HepG2 (cell line): ENCODE results near the gene FUT3. TPM values are rescaled to one million over a fixed set of nuclear protein-coding genes. Genes with fewer than 3 reads are reported as not detected.
A peak's percentile ranks its signal among the peaks of the same experiment; 100 is the strongest.

ENCODE experiments used
- ATF7 ChIP-seq, 2 experiments: fragments of 450-650 bp in 1 of 2; sonication (generic) in 1 of 2; formaldehyde crosslinking in 1 of 2; IDR thresholded peaks; 2 replicates each; pipeline versions ENCODE4 v1.4.0 to v1.6.1; 2016 to 2020; ENCODE audit warnings: antibody characterized with exemption in 1 of 2, mild to moderate bottlenecking in 1 of 2, missing genetic modification reagents in 1 of 2
- ELK4 ChIP-seq: sonication (generic); formaldehyde crosslinking; IDR thresholded peaks from 2 replicates; pipeline ENCODE4 v1.9.0; 2021; ENCODE audit warnings: missing genetic modification reagents, borderline replicate concordance
- ETV5 ChIP-seq: IDR thresholded peaks from 2 replicates; pipeline ENCODE4 v1.6.1; 2018; ENCODE audit warnings: missing biosample characterization, missing genetic modification reagents, inconsistent platforms, borderline replicate concordance
- GATAD2A ChIP-seq: IDR thresholded peaks from 2 replicates; pipeline ENCODE4 v1.6.1; 2016
- GLI4 ChIP-seq: sonication (generic); formaldehyde crosslinking; IDR thresholded peaks from 2 replicates; pipeline ENCODE4 v1.5.1; 2020; ENCODE audit warnings: missing genetic modification reagents, mild to moderate bottlenecking, moderate library complexity, borderline replicate concordance
- KDM4B ChIP-seq: sonication (generic); formaldehyde crosslinking; IDR thresholded peaks from 2 replicates; pipeline ENCODE4 v1.4.0; 2020; ENCODE audit warnings: missing genetic modification reagents
- KLF15 ChIP-seq: sonication (generic); formaldehyde crosslinking; IDR thresholded peaks from 2 replicates; pipeline ENCODE4 v1.8.1; 2023; ENCODE audit warnings: borderline replicate concordance, mild to moderate bottlenecking, inconsistent platforms, missing genetic modification reagents, mixed read lengths
- MYNN ChIP-seq: sonication (generic); formaldehyde crosslinking; IDR thresholded peaks from 2 replicates; pipeline ENCODE4 v1.4.0; 2020; ENCODE audit warnings: mild to moderate bottlenecking, low read depth, missing genetic modification reagents
- PBX2 ChIP-seq: IDR thresholded peaks from 2 replicates; pipeline ENCODE4 v1.6.1; 2016; ENCODE audit warnings: control low read depth
- POLR2AphosphoS2 ChIP-seq: IDR thresholded peaks from 2 replicates; pipeline ENCODE4 v1.6.1; 2011; ENCODE audit warnings: low read depth, low read length, improper control_type of control experiment
- RAD21 ChIP-seq: fragments of 450-650 bp; formaldehyde crosslinking; IDR thresholded peaks from 2 replicates; pipeline ENCODE4 v1.5.0; 2020; ENCODE audit warnings: mild to moderate bottlenecking
- SATB2 ChIP-seq: sonication (generic); formaldehyde crosslinking; IDR thresholded peaks from 2 replicates; pipeline ENCODE4 v1.5.0; 2020; ENCODE audit warnings: missing genetic modification reagents
- SIN3A ChIP-seq: IDR thresholded peaks from 2 replicates; pipeline ENCODE4 v1.6.1; 2011; ENCODE audit warnings: low read depth, mild to moderate bottlenecking, control low read depth, low read length, borderline replicate concordance
- SMAD1 ChIP-seq: sonication (generic); formaldehyde crosslinking; IDR thresholded peaks from 2 replicates; pipeline ENCODE4 v1.4.0; 2020; ENCODE audit warnings: missing genetic modification reagents, low read depth, mild to moderate bottlenecking, borderline replicate concordance
- SP4 ChIP-seq: sonication (generic); formaldehyde crosslinking; IDR thresholded peaks from 2 replicates; pipeline ENCODE4 v1.8.1; 2023; ENCODE audit warnings: mild to moderate bottlenecking, missing genetic modification reagents
- SP5 ChIP-seq: IDR thresholded peaks from 2 replicates; pipeline ENCODE4 v1.6.1; 2016; ENCODE audit warnings: low read depth, borderline replicate concordance
- TBX3 ChIP-seq: fragments of 450-650 bp; IDR thresholded peaks from 2 replicates; pipeline ENCODE4 v1.6.1; 2017; ENCODE audit warnings: antibody characterized with exemption, mild to moderate bottlenecking, inconsistent platforms, borderline replicate concordance
- TRIM22 ChIP-seq: fragments of 450-650 bp; IDR thresholded peaks from 2 replicates; pipeline ENCODE4 v1.6.1; 2017
- ZBTB1 ChIP-seq: sonication (generic); formaldehyde crosslinking; IDR thresholded peaks from 2 replicates; pipeline ENCODE4 v1.4.0; 2020; ENCODE audit warnings: missing genetic modification reagents, borderline replicate concordance
- ZFP82 ChIP-seq: sonication (generic); formaldehyde crosslinking; IDR thresholded peaks from 2 replicates; pipeline ENCODE4 v1.5.1; 2020; ENCODE audit warnings: mild to moderate bottlenecking, missing genetic modification reagents, borderline replicate concordance
- ZFY ChIP-seq: sonication (generic); formaldehyde crosslinking; IDR thresholded peaks from 2 replicates; pipeline ENCODE4 v1.4.0; 2020; ENCODE audit warnings: missing genetic modification reagents
- ZNF235 ChIP-seq: sonication (generic); formaldehyde crosslinking; IDR thresholded peaks from 2 replicates; pipeline ENCODE4 v1.8.1; 2023; ENCODE audit warnings: mild to moderate bottlenecking, missing genetic modification reagents, borderline replicate concordance
- ZNF333 ChIP-seq: sonication (generic); formaldehyde crosslinking; IDR thresholded peaks from 2 replicates; pipeline ENCODE4 v1.4.0; 2020; ENCODE audit warnings: mild to moderate bottlenecking, missing genetic modification reagents, borderline replicate concordance
- ZNF33B ChIP-seq: sonication (generic); formaldehyde crosslinking; IDR thresholded peaks from 2 replicates; pipeline ENCODE4 v1.5.1; 2020; ENCODE audit warnings: mild to moderate bottlenecking, missing genetic modification reagents
- ZNF724P ChIP-seq: sonication (generic); formaldehyde crosslinking; IDR thresholded peaks from 2 replicates; pipeline ENCODE4 v1.8.0; 2022; ENCODE audit warnings: missing genetic modification reagents, borderline replicate concordance
- ZNF792 ChIP-seq: IDR thresholded peaks from 2 replicates; pipeline ENCODE4 v1.6.1; 2016
- ZNF839 ChIP-seq: sonication (generic); formaldehyde crosslinking; IDR thresholded peaks from 2 replicates; pipeline ENCODE4 v1.4.0; 2020; ENCODE audit warnings: missing genetic modification reagents, mild to moderate bottlenecking, borderline replicate concordance
- polyA plus RNA-seq, 8 experiments: library from polyadenylated mRNA; depleted of rRNA in 3 of 8; stranded (reverse) in 7 of 8; unstranded in 1 of 8; fragments of >200 nt; fragmentation: Illumina TruSeq in 4 of 8; extraction: Trizol in 4 of 8; gene quantifications; 2 replicates each; pipeline versions ENCODE4 v1.2.1 to v1.2.3, GENCODE V29; 2011 to 2016; ENCODE audit warnings: low read depth in 4 of 8, missing spikeins in 1 of 8, mixed read lengths in 1 of 8; ENCODE audit not compliant: insufficient read depth in 1 of 8
- total RNA-seq, 5 experiments: library from RNA; depleted of rRNA; stranded (reverse); fragments of >200 nt; fragmentation: Illumina TruSeq; extraction: Trizol; gene quantifications; 2 replicates each; pipeline ENCODE4 v1.2.3, GENCODE V29; 2016; ENCODE audit warnings: low read depth in 1 of 5

The FUT3 gene
- total and polyA plus RNA-seq, 2 of the 13 experiments (the other 11 are each of a cell fraction or from before 2014, with no cell fraction given) = 0.53 to 1.1 TPM

- TF ChIP-seq ELK4 (CRISPR knock-in tag) (no peak), ZFY (peak; percentile 81), ZNF235 (CRISPR knock-in tag) (peak; percentile 87; the same call in 1 of the 2 replicates), GLI4 (CRISPR knock-in tag) (peak; percentile 80; the same call in 1 of the 2 replicates), RAD21 (CRISPR knock-in tag) (peak; percentile 8; the same call in 1 of the 2 replicates), SP4 (CRISPR knock-in tag) (peak; percentile 89), SATB2 (peak; percentile 19; the same call in 1 of the 2 replicates), ZNF33B (peak; percentile 95; the same call in 1 of the 2 replicates), SIN3A (peak; percentile 69; the same call in 1 of the 2 replicates), TBX3 (peak; percentile 29; the same call in 1 of the 2 replicates), MYNN (CRISPR knock-in tag) (peak; percentile 83; the same call in 1 of the 2 replicates), ZNF792 (peak; percentile 70; the same call in 1 of the 2 replicates), ZNF839 (CRISPR knock-in tag) (0 out of 2 replicates have a peak, but pooled peaks have one; percentile 66), KLF15 (0 out of 2 replicates have a peak, but pooled peaks have one; percentile 19), ZNF724P (CRISPR knock-in tag) (no peak), GATAD2A (CRISPR knock-in tag) (peak; percentile 54; the same call in 1 of the 2 replicates), ZNF333 (CRISPR knock-in tag) (peak; percentile 77), TRIM22 (no peak), ZFP82 (CRISPR knock-in tag) (no peak; the same call in 1 of the 2 replicates), ATF7 (IDR thresholded peaks at IDR 0.05) (no peak), ATF7 (CRISPR knock-in tag; IDR thresholded peaks at IDR 0.05) (0 out of 2 replicates have a peak, but pooled peaks have one; percentile 63), KDM4B (CRISPR knock-in tag) (no peak), POLR2AphosphoS2 (peak; percentile 90; the same call in 1 of the 2 replicates), SP5 (CRISPR knock-in tag) (peak; percentile 63; the same call in 1 of the 2 replicates), ETV5 (CRISPR knock-in tag) (0 out of 2 replicates have a peak, but pooled peaks have one; percentile 23), SMAD1 (CRISPR knock-in tag) (peak; percentile 50; the same call in 1 of the 2 replicates), ZBTB1 (CRISPR knock-in tag) (0 out of 2 replicates have a peak, but pooled peaks have one; percentile 41), PBX2 (no peak)
Observed at GRCh38 chr19:5827891-5828660, 23.2 kb downstream of the FUT3 start (continued).
